IPS DF 19.7 (cell line): Measurements from ENCODE around the gene RNF130.
"Not testable (repeated sequence)": the region's sequence is repeated elsewhere in the genome, so short reads cannot be mapped to it uniquely, and the experiment has no call there.

Experiments used
- DNase-seq: peaks from one replicate; pipeline ENCODE4 v3.0.0-alpha.2; 2013; ENCODE audit warnings: low read depth, low spot score

RNF130 gene

GRCh38 chr5:180103487-180104167, 32.1 kb upstream of the RNF130 start:
- DNase-seq: no peak

DNA sequence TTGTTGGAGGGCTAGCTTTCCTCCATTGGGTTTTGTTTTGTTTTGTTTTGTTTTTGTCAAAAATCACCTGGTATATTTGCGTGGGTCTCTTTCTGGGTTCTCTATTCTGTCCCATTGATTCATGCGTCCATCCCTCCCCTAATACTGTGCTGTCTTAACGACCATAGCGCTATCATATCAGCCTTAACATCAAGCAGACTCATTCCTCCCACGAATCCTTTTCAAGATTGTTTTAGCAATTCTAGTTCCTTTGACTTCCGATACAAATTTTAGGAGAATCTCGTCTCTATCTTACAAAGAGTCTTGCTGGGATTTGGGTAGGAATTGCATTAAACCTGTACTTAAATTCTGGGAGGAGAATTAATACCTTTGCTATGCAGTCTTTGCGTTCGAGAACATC, 31.1 kb upstream of the RNF130 start:
- DNase-seq: no peak

GRCh38 chr5:180101451-180102105, 30.0 kb upstream of the RNF130 start:
- no peak for DNase-seq

GRCh38 chr5:180100621-180101450, 29.3 kb upstream of the RNF130 start:
- no peak for DNase-seq

DNA sequence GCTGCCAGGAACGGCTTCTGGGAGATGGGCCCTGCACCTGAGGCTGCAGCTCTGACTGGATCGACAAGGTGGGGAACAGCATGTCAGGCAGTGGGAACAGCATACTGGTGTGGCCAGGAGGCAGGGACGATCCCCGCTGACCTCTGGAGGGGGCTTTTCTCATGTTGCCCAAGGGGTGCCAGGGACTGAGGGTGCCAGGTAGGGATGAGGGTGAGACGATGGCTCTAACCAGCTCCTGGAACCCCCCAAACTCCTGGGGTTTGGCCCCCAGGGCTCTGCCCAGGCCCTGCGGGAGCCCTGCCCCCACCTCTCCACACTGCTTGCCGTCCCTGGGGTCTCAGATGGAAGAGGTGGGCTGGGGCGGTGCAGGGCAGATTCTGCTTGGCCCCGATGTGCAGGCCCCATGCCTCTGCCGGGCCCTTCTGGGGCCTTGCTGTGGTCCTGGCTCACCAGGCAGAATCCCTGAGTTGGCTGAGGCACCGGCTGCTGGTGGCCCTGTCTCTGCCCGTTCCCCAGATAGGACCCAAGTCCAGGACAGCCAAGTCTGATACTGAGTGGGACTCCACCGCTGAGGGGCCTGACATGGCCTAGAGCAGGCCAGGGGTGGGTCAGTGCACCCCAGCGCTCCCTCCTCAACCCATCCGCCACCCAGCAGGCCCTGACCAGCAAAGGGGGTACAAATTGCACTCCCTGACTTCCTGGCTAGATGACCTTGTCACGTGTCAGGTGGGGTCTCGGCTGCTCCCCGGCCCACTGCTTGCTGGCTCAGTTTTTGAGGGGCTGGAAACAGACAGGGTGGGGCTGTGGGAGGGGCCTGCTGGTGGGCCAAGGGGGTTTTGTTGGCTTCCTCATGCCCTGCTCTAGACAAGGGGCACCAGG, 28.4 kb upstream of the RNF130 start:
- no peak for DNase-seq

- DNase-seq: no peak
Measured at GRCh38 chr5:180098991-180099732, 27.6 kb upstream of the RNF130 start.

GRCh38 chr5:180098526-180098925, 27.0 kb upstream of the RNF130 start:
- no peak for DNase-seq

DNA sequence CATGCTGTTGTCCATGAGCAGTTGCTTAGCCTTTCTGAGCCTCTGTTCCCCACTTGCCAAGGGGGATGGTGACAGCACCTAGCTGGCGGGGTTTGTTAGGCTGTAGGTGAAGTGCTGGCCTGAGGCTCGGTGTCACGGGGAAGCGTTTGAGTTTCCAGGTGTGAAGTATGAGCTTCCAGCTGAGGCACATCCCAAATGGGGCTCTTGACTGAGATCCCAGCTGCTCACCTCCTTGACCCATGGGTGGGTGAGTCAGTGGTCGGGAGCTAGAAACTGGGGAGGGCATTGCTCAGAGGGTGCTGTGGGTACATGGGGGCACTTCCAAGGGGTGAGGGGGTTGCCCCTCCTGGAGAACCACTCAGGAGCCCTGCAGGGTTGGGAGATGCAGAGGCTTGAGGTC, 26.4 kb upstream of the RNF130 start:
- DNase-seq: no peak

DNA sequence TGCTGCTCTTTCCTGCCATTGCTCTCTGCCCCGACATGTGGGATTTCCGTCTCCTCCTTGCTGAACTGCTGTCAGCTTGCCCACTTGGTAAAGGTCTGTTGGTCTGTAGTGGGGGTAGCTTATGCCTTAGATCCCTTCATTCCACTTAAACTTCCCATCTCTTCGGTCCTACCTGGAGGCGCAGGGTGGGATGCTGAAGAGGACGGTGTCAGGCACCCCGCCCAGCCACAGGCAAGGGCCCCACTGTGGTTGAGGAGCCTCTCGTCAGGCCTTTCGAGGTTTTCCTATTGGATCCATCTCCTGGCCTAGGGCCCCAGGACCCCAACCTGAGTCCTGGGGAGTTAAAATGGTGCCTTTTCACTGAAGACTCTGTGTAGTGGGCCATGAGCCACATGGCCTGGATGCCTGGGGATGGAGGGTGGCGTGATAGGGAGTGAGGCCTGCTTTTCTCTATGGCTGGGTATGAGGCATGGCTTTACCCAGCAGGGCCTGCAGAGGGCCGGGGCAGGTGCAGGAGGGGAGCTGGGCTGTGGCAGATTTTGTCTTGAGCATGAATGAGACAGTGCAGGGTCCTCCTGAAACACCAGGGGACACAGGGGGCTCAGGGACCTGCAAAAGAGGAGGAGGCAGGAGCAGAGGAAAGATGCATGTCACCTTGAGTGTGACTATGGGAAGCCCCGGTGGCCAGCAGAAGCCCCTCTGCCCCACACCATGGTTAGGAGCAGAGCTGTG, 25.8 kb upstream of the RNF130 start:
- no peak for DNase-seq

GRCh38 chr5:180096616-180097015, 25.1 kb upstream of the RNF130 start:
- no peak for DNase-seq

DNA sequence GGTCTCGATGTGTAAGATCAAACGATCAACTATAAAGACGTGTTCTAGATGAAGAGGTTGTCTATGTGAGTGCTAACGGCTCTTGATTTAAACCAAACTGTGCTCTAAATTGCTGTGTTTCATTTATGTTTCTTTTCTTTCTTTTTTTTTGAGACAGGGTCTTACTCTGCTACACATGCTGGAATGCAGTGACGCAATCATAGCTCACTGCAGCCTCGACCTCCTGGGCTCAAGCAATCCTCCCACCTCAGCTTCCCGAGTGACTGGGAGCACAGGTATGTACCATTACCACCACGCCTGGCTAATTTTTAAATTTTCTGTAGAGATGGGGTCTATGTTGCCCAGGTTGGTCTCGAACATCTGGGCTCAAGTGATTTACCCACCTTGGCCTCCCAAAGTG, 24.0 kb upstream of the RNF130 start:
- DNase-seq: no peak

DNA sequence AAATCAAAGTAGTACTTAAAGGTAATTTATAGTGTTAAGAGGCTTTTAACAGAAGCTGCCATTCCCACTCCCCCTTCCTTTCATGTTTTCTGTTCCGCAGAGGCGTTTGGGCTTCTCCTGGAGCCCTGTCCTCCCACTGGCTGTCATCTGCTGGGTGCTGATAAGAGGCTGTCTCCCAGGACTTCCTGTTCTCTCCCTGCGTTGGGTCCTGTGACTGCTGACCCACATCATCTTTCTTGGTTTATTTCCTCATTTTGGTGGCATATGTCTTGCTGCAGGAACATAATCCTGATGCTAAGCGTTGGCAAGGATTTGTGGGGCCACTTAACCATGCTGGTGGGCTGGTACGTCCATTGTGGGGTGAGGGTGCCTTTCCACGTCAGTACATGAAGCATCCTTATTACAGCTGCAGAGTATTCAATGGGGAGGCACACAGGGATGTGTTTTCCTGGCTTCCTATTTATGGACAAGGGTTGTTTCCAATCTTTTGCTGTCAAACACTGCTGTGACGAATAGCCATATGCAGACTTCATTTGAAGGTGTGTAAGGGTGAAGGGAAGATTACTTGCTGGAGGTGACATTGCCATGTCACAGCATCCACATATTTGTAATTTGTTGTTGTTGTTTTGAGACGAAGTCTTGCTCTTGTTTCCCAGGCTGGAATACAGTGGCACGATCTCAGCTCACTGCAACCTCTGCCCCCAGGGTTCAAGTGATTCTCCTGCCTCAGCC, 22.3 kb upstream of the RNF130 start:
- DNase-seq: no peak

DNA sequence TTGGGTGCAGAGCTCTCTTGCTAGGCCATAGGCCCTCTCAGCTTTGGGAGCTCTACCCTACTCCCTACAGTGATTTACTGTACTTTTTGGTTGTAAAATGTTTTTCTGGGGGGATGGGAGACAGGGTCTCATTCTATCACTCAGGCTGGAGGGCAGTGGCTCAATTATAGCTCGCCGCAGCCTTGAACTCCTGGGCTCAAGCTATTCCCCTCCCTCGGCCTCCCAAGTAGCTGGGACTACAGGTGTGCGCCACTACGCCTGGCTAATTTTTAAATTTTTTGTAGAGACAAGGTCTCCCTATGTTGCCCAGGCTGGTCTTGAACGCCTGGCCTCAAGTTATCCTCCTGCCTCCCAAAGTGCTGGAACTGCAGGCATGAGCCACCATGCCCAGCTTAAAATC, 21.7 kb upstream of the RNF130 start:
- DNase-seq: no peak

DNA sequence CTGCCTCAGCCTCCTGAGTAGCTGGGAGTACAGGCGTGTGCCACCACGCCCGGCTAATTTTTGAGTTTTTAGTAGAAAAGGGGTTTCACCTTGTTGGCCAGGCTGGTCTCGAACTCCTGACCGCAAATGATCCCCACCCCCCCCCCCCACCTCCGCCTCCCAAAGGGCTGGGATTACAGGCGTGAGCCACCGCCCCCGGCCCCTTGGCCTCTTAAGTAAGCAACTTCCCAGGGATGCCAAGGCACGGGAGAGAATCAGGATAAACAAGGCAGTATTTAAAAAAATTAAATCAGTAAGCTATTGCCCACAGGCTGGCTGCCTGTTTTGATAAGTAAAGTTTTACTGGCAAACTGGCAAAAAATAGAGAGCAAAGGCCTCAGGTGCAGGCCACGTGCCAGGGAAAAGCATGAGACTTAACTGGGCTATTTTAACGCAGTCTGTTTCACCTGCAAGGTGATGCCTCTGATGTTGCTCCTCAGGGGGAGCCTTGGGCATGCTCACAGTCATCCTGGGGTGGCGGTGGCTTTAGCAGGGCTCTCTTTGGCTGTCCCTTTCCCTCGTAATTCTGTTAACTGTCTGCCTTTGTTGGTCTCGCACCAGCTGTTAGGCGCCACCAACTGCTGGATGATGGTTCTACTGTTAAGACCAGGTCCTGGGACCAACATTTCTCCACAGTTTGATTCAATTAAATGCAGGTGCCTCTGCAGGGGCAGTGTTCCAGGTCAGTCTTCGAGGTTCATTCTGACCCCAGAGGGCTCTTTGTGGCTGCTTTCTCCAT, 19.4 kb upstream of the RNF130 start:
- DNase-seq: peak; percentile 85

GRCh38 chr5:180090098-180090768, 18.7 kb upstream of the RNF130 start:
- DNase-seq: peak; percentile 80

GRCh38 chr5:180089628-180090027, 18.1 kb upstream of the RNF130 start:
- DNase-seq: not testable (repeated sequence)

GRCh38 chr5:180088561-180088960, 17.0 kb upstream of the RNF130 start:
- no peak for DNase-seq

GRCh38 chr5:180086816-180087399, 15.3 kb upstream of the RNF130 start:
- DNase-seq: no peak
